Neural crest cell (in vitro differentiated cells): ENCODE results near the gene SSTR4. TPM values are rescaled to one million over a fixed set of nuclear protein-coding genes. Genes with fewer than 3 reads are reported as not detected.
"Not testable (repeated sequence)": the region's sequence is repeated elsewhere in the genome, so short reads cannot be mapped to it uniquely, and the experiment has no call there.

Experiments used
- DNase-seq: peaks from one replicate; pipeline ENCODE4 v3.0.0; 2021; ENCODE audit warnings: low read depth, mixed read lengths, low spot score
- H3K27ac Mint-ChIP-seq: one replicate; pipeline ENCODE4 v1.8.0; 2021; ENCODE audit warnings: mild to moderate bottlenecking, mixed read lengths; ENCODE audit not compliant: unreplicated experiment
- H3K27me3 Mint-ChIP-seq: 2 replicates; pipeline ENCODE4 v1.8.0; 2021; ENCODE audit warnings: low read depth, mild to moderate bottlenecking, mixed read lengths
- H3K36me3 Mint-ChIP-seq: 2 replicates; pipeline ENCODE4 v1.8.0; 2021; ENCODE audit warnings: low read depth, mild to moderate bottlenecking, mixed read lengths
- H3K4me1 Mint-ChIP-seq: 2 replicates; pipeline ENCODE4 v1.8.0; 2021; ENCODE audit warnings: mixed read lengths
- H3K4me3 Mint-ChIP-seq: one replicate; pipeline ENCODE4 v1.8.0; 2021; ENCODE audit warnings: mild to moderate bottlenecking, mixed read lengths
- H3K9me3 Mint-ChIP-seq: 2 replicates; pipeline ENCODE4 v1.8.0; 2021; ENCODE audit warnings: mixed read lengths
- CTCF ChIP-seq: fragments of 200-600 bp; sonication (generic); conservative IDR thresholded peaks from 2 replicates; pipeline ENCODE4 v1.5.0; 2021; ENCODE audit warnings: antibody characterized with exemption, mild to moderate bottlenecking
- total RNA-seq: library from RNA; stranded (reverse); gene quantifications from 2 replicates; pipeline ENCODE4 v1.2.1, GENCODE V29; 2021

Gene SSTR4
- total RNA-seq, 1 donor from 2014 or later = not detected

DNA sequence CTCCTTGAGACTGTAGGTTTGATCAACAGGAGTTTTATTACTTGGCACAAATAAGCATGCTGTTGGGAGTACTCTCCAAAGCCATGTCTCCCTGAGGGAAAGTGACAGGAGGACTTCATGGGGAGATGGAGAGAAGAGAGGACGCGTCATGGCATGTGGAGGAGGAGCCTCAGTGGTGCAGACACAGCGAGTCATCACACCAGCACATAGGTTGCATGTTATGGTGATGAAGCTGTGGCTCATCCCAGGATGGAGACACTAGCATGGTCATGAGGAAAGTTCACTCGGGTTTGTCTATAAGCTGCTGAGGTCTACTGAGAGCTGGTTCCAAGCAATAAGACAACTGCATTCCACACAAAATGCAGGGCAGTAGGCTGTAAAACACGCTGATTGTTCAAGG is 13.2 kb upstream of the SSTR4 start:
- Mint-ChIP-seq H3K4me3 (no peak overlapping the region), H3K27me3 (no peaks in the 10 kb centered on the region)

DNA sequence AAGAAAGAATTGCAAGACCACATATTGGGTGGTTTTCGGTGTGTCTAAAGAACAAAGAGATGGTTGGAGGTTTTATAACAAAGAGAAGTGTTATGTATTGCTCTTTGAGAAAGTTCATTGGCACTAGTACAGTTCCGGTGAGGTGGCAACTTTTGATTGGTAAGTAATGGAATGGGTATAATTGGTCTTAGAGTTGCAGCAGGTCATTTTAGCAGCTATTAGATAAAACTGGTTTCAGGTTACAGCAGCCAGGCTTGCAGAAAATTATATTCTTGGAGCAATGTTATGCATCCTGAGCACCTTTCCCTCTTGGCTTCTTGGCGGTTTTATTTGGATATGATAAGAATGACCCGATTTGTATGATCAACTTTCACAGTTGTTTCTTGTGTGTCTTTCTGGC is 12.3 kb upstream of the SSTR4 start:
- no peak for TF ChIP-seq CTCF

More for the DNA sequence above, 13.2 kb upstream of the SSTR4 start:
- Mint-ChIP-seq H3K27ac (no peak overlapping the region), H3K36me3 (no peaks in the 10 kb centered on the region), H3K9me3 (no peaks in the 10 kb centered on the region), H3K4me1 (peaks cover 10% of the 10 kb centered on the region)
- DNase-seq = no peak
- no peak for TF ChIP-seq CTCF

DNA sequence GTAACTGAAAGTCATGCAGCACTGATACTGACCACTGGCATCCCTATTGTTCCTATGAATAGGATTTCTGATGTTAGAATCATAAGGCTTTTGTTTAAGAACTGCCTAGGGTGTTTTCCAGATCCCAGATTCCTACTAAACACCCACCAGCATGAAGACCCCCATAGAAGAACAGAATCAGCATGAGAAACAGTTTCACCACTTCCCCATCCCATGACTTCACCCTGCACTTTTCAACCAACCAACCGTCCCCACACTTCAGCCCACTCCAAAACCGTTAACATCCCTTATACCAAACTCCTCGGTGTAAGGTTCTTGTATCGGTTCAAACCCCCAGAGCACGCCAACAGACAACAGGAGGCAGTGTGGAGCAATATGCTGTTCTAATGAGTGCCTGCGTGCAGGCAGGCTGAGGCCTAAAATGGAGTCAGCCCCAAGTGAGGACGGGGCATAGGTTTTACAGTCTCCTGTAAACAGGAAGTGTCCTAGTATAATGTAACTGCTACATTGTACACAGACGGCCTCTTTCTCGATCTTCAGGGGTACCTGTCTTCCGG is 11.4 kb upstream of the SSTR4 start:
- Mint-ChIP-seq H3K9me3 (no peaks in the 10 kb centered on the region), H3K4me1 (peaks cover 10% of the 10 kb centered on the region), H3K36me3 (no peaks in the 10 kb centered on the region), H3K27ac (no peak overlapping the region), H3K4me3 (no peak overlapping the region), H3K27me3 (peaks cover 3% of the 10 kb centered on the region)
- no peak for DNase-seq
- TF ChIP-seq CTCF = no peak

More for the DNA sequence above, 12.3 kb upstream of the SSTR4 start:
- Mint-ChIP-seq H3K36me3 (no peaks in the 10 kb centered on the region), H3K9me3 (no peaks in the 10 kb centered on the region), H3K4me1 (peaks cover 10% of the 10 kb centered on the region), H3K27ac (no peak overlapping the region), H3K4me3 (no peak overlapping the region), H3K27me3 (peaks cover 1% of the 10 kb centered on the region)
- no peak for DNase-seq

- DNase-seq = no peak
- Mint-ChIP-seq H3K4me1 (peaks cover 10% of the 10 kb centered on the region), H3K27ac (no peak overlapping the region)
These were observed 10.4 kb upstream of the SSTR4 start for GRCh38 chr20:23024701-23025100.

GRCh38 chr20:23025503-23025902 is 9.6 kb upstream of the SSTR4 start:
- not testable (repeated sequence) for H3K27ac Mint-ChIP-seq, H3K4me3 Mint-ChIP-seq, H3K9me3 Mint-ChIP-seq, H3K4me1 Mint-ChIP-seq, DNase-seq, H3K36me3 Mint-ChIP-seq
- peaks cover 13% of the 10 kb centered on the region for H3K27me3 Mint-ChIP-seq

More at GRCh38 chr20:23024701-23025100, 10.4 kb upstream of the SSTR4 start:
- Mint-ChIP-seq H3K9me3 (no peaks in the 10 kb centered on the region), H3K36me3 (no peaks in the 10 kb centered on the region), H3K27me3 (peaks cover 9% of the 10 kb centered on the region), H3K4me3 (no peak overlapping the region)
- no peak for TF ChIP-seq CTCF

DNA sequence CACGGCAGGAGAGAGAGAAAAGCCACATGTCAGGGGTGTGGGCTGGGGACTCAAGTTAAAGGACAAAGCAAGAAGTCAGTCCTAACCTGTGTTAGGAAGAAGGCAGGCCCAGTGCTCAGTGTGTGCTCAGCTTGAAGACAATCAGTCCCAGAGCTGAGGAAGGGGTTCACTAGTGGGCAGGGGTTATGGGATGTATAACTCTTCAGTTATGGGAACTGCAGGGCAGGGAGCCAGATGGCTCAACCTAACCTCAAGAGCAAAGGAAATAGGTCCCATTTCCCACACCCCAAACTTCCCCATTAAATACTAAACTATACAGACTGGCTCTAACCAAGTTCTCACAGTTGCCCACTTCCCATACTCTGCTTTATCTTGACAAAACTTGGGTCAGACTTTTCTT is 7.4 kb upstream of the SSTR4 start:
- Mint-ChIP-seq H3K4me3 (no peak overlapping the region), H3K36me3 (no peaks in the 10 kb centered on the region), H3K4me1 (peaks cover 9% of the 10 kb centered on the region), H3K9me3 (no peaks in the 10 kb centered on the region), H3K27ac (no peak overlapping the region), H3K27me3 (peaks cover 23% of the 10 kb centered on the region)
- no peak for TF ChIP-seq CTCF
- no peak for DNase-seq
